AG09319 (cell line): Measurements from ENCODE around the gene SOS1.

Experiments
- DNase-seq: peaks from one replicate; pipeline ENCODE4 v3.0.0-alpha.2; 2010; ENCODE audit warnings: low read depth; ENCODE audit errors: extremely low read depth
- CTCF ChIP-seq: IDR thresholded peaks from 2 replicates; pipeline ENCODE4 v1.5.1; 2011; ENCODE audit warnings: low read depth, mild to moderate bottlenecking, inconsistent platforms, low read length, moderate library complexity

The SOS1 gene

DNA sequence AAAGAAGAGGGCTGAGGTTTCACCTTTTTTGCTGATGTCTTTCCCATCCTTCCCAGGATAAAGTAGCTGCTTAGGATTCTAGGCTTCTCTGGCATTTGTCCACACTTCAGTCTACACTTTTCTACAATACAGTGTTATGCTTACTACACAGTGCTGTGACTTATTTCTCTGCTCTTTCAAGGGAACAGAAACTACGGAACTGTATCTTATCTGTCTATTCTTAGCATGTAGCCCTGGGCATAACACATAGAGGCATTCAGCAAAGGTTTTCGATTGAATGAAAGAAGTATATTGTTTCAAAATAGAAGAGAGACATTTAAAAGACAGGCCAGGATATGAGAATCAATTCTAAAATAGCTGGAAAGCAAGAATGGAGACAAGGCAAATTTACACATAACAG is 120.3 kb downstream of the SOS1 start:
- no peak for DNase-seq
- TF ChIP-seq CTCF = no peak

- no peak for TF ChIP-seq CTCF
- peak; percentile 73 for DNase-seq
Measured at GRCh38 chr2:38997781-38998180, 123.1 kb downstream of the SOS1 start.

GRCh38 chr2:38991899-38992298 is 129.0 kb downstream of the SOS1 start:
- no peak for TF ChIP-seq CTCF
- DNase-seq = no peak

- no peak for DNase-seq
- no peak for TF ChIP-seq CTCF
Measured at GRCh38 chr2:38988716-38989115, 132.1 kb downstream of the SOS1 start.

GRCh38 chr2:38982498-38982897 is 138.4 kb downstream of the SOS1 start:
- TF ChIP-seq CTCF = no peak
- no peak for DNase-seq

GRCh38 chr2:38981670-38982357 is 139.0 kb downstream of the SOS1 start:
- TF ChIP-seq CTCF = no peak
- no peak for DNase-seq

DNA sequence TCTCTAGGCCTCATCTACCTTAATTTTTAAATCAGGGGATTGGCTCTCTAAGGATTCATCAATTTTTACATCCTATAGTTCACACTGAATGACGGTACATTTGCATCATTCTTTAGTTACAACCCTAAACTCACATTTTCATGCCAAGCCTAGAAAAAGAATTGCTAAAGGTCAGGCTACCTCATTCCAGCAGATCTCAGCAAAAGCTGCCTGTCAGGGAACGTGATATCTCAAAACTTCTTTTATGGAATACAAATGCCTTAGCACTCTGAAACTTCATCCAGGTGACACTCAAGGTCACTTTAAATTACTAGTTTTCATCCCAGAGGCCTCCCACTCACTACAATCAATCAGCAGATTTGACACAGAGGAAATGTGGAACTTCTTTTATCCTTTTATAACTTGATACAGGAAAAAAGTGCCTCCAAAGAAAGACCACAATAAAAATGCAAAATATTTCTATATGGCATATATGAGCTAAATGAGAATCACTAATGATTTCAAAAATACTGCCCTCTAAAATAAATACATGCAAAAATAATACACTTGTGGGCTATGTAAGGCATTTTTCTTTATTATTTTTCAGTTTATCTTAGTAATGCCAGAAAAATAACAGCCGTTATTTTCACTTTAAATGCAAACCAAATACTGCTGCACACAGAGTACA is 139.7 kb downstream of the SOS1 start:
- no peak for TF ChIP-seq CTCF
- no peak for DNase-seq
